HL-60 (cell line): ENCODE results near the gene RPS17.

ENCODE experiments used
- DNase-seq, 2 experiments: peaks; one replicate each; pipeline ENCODE4 v3.0.0-alpha.2; 2010 to 2020; ENCODE audit warnings: low read depth in 1 of 2, low spot score in 1 of 2
- H3K27ac ChIP-seq: fragments of 250-450 bp; sonication (Bioruptor Pico); replicated peaks from 2 replicates; pipeline ENCODE4 v1.5.1; 2020; ENCODE audit warnings: mild to moderate bottlenecking, moderate library complexity
- H3K27me3 ChIP-seq: fragments of 250-450 bp; sonication (Bioruptor Pico); 2 replicates; pipeline ENCODE4 v1.5.1; 2021; ENCODE audit warnings: mild to moderate bottlenecking, moderate library complexity; ENCODE audit not compliant: insufficient read depth, poor library complexity, severe bottlenecking
- H3K4me3 ChIP-seq: replicated peaks from 2 replicates; pipeline ENCODE4 v1.5.1; 2011; ENCODE audit warnings: mild to moderate bottlenecking, control low read depth, low read length; ENCODE audit not compliant: insufficient read depth
- GABPA ChIP-seq: IDR thresholded peaks from 2 replicates; pipeline ENCODE4 v1.6.1; 2012; ENCODE audit warnings: low read depth
- POLR2AphosphoS5 ChIP-seq: IDR thresholded peaks from 2 replicates; pipeline ENCODE4 v1.6.1; 2012; ENCODE audit warnings: low read depth
- SPI1 ChIP-seq: IDR thresholded peaks from 2 replicates; pipeline ENCODE4 v1.6.1; 2012; ENCODE audit warnings: low read depth, mild to moderate bottlenecking, borderline replicate concordance
- TF ChIP-seq, protein P1 (sequence below): IDR thresholded peaks from one replicate; pipeline ENCODE4 v1.5.1; 2011; ENCODE audit warnings: low read length, control low read depth, inconsistent platforms; ENCODE audit not compliant: insufficient read depth
- TF ChIP-seq, protein P2 (sequence below): IDR thresholded peaks from 2 replicates; pipeline ENCODE4 v1.6.1; 2012; ENCODE audit warnings: low read depth; ENCODE audit not compliant: insufficient replicate concordance

RPS17 gene

DNA sequence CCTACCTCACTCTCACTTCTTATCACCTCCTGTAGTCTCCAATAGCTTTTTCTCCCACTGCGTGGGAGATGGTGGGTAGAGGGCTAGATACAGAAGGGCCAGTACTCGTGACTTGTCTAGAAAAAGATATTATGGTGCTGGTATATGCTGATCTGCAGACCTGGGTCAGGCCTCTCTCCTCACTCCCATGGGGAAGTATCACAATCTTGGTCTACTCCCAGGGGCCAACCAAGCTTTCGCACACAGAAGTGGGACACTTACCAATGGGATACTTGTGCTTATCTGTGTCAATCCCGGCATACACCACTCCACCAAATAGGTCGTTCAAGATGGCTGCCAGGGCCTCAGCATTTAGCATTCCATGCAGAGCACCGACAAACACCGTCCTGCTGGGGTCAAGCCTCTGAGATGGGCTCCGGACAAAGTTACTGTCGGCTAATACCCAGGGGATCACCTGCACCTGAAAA lies 9.0 kb upstream of the RPS17 start:
- Histone ChIP-seq H3K27ac (no peak overlapping the region), H3K4me3 (no peak overlapping the region), H3K27me3 (peaks cover 2% of the 10 kb centered on the region)
- DNase-seq: no peak
- no peak for TF ChIP-seq SPI1
- TF ChIP-seq POLR2AphosphoS5: no peak
- TF ChIP-seq, protein P1, sequence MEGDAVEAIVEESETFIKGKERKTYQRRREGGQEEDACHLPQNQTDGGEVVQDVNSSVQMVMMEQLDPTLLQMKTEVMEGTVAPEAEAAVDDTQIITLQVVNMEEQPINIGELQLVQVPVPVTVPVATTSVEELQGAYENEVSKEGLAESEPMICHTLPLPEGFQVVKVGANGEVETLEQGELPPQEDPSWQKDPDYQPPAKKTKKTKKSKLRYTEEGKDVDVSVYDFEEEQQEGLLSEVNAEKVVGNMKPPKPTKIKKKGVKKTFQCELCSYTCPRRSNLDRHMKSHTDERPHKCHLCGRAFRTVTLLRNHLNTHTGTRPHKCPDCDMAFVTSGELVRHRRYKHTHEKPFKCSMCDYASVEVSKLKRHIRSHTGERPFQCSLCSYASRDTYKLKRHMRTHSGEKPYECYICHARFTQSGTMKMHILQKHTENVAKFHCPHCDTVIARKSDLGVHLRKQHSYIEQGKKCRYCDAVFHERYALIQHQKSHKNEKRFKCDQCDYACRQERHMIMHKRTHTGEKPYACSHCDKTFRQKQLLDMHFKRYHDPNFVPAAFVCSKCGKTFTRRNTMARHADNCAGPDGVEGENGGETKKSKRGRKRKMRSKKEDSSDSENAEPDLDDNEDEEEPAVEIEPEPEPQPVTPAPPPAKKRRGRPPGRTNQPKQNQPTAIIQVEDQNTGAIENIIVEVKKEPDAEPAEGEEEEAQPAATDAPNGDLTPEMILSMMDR: no peak
- TF ChIP-seq, protein P2, sequence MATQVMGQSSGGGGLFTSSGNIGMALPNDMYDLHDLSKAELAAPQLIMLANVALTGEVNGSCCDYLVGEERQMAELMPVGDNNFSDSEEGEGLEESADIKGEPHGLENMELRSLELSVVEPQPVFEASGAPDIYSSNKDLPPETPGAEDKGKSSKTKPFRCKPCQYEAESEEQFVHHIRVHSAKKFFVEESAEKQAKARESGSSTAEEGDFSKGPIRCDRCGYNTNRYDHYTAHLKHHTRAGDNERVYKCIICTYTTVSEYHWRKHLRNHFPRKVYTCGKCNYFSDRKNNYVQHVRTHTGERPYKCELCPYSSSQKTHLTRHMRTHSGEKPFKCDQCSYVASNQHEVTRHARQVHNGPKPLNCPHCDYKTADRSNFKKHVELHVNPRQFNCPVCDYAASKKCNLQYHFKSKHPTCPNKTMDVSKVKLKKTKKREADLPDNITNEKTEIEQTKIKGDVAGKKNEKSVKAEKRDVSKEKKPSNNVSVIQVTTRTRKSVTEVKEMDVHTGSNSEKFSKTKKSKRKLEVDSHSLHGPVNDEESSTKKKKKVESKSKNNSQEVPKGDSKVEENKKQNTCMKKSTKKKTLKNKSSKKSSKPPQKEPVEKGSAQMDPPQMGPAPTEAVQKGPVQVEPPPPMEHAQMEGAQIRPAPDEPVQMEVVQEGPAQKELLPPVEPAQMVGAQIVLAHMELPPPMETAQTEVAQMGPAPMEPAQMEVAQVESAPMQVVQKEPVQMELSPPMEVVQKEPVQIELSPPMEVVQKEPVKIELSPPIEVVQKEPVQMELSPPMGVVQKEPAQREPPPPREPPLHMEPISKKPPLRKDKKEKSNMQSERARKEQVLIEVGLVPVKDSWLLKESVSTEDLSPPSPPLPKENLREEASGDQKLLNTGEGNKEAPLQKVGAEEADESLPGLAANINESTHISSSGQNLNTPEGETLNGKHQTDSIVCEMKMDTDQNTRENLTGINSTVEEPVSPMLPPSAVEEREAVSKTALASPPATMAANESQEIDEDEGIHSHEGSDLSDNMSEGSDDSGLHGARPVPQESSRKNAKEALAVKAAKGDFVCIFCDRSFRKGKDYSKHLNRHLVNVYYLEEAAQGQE: no peak
- TF ChIP-seq GABPA: no peak

DNA sequence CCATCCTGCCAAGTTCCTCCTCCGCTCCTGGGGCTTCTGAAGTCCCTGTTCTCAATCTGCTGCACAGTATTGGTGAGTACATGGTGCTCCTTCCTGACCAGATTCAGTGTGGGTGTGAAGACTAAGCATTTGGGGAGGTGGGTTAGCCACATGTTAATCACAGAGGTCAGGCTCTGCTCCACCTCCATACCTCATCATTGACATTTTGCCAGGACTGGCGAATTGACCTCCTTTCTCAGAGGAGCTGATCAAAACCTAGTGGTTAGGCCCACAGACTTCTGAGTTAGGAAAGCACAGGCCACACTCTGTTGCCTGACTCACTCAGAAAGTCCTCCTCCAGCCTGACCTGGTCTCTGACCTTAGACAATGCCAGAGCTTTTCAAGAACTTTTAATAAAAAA lies 8.4 kb upstream of the RPS17 start:
- no peak for DNase-seq
- no peak overlapping the region for H3K4me3 ChIP-seq
- no peak overlapping the region for H3K27ac ChIP-seq
- TF ChIP-seq POLR2AphosphoS5 (no peak), SPI1 (no peak), GABPA (no peak)
- TF ChIP-seq, protein P2: no peak
- TF ChIP-seq, protein P1: no peak
- peaks cover 2% of the 10 kb centered on the region for H3K27me3 ChIP-seq

DNA sequence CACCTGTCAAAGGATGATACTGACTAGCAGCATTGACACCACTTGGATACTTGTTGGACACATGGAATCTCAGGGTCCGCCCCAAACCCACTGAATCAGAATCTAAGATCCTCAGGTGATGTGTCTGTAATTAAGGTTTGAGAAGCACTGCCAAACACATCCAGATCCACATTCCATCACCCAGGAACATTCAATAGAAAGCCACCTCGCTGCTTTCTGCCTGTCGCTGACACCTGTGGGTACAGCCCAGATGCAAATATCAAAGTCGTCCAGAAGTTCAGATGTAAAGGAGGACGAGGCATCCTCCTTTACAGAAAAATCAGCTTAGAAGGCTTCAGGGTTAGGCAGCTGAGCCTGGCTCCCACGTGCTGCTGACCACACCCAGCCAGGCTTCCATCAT lies 5.2 kb upstream of the RPS17 start:
- no peak for TF ChIP-seq POLR2AphosphoS5
- no peak for TF ChIP-seq SPI1
- TF ChIP-seq, protein P2: no peak
- TF ChIP-seq, protein P1: no peak
- no peak for TF ChIP-seq GABPA
- no peak for DNase-seq
- H3K4me3 ChIP-seq: no peak overlapping the region
- no peak overlapping the region for H3K27ac ChIP-seq
- peaks cover 2% of the 10 kb centered on the region for H3K27me3 ChIP-seq
